Mesothelial cell of epicardium (in vitro differentiated cells): Measurements from ENCODE around the gene UBALD1. TPM values are rescaled to one million over a fixed set of nuclear protein-coding genes. Genes with fewer than 3 reads are reported as not detected.

ENCODE experiments used
- DNase-seq, 2 experiments: peaks; one replicate each; pipeline ENCODE4 v3.0.0; 2021; ENCODE audit warnings: low spot score in 2 of 2; ENCODE audit not compliant: unreplicated experiment in 2 of 2
- H3K27ac Mint-ChIP-seq: 2 replicates; pipeline ENCODE4 v1.8.0; 2021; ENCODE audit warnings: mixed read lengths
- H3K27me3 Mint-ChIP-seq: 2 replicates; pipeline ENCODE4 v1.8.0; 2021; ENCODE audit warnings: low read depth, mixed read lengths
- H3K36me3 Mint-ChIP-seq: 2 replicates; pipeline ENCODE4 v1.8.0; 2021; ENCODE audit warnings: mixed read lengths
- H3K4me1 Mint-ChIP-seq: 2 replicates; pipeline ENCODE4 v1.8.0; 2021; ENCODE audit warnings: mixed read lengths
- H3K4me3 Mint-ChIP-seq: 2 replicates; pipeline ENCODE4 v1.8.0; 2021; ENCODE audit warnings: mild to moderate bottlenecking, moderate library complexity, mixed read lengths
- H3K9me3 Mint-ChIP-seq: 2 replicates; pipeline ENCODE4 v1.8.0; 2021; ENCODE audit warnings: mixed read lengths
- total RNA-seq: library from RNA; stranded (reverse); gene quantifications from 3 replicates; pipeline ENCODE4 v1.2.1, GENCODE V29; 2021
- TF ChIP-seq, protein P1 (sequence below): fragments of 200-600 bp; sonication (generic); IDR thresholded peaks from one replicate; pipeline ENCODE4 v1.5.0; 2021; ENCODE audit warnings: antibody characterized with exemption; ENCODE audit not compliant: unreplicated experiment

Gene UBALD1
- total RNA-seq, 1 donor from 2014 or later: 59.3 TPM

DNA sequence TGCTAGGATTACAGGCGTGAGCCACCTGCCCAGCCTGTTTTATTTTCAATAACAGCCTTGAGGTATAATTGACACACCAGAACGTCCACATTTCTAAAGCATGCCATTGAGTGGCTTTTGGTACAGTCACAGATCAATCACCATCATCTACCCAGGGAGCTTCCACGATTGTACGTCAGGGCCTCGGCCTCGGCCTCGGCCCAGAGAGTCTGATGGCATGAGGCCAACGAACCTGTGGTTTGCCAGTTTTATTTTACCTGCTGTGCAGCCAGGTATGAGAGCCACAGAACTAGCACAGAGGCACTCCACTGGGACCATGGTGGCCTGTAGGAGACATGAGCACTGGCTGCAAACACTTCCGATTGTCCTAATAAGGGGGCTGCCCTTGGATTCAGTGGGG is 8.3 kb downstream of the UBALD1 start:
- Mint-ChIP-seq H3K4me3 (no peak overlapping the region), H3K9me3 (no peaks in the 10 kb centered on the region), H3K27ac (no peak overlapping the region)

DNA sequence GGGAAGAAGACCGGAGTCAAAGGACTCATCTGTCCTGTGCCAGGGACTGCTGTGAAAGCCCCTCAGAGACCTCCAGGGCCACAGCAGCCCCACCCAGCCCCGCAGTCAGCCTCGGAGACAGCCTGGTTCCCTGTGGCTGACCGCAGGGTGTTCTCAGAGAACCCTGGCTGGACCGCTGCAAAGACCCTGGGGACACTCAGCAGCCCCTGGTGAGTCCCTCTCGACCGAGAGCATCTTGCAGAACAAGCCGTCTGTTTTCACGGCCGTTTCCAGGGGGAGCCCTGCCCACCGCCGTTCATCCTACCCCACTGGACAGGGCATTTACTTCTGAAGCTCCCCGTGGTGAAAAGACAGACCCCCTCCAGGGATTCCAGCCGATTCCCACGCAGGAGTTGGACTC is 10.3 kb downstream of the UBALD1 start:
- no peaks in the 10 kb centered on the region for H3K9me3 Mint-ChIP-seq
- H3K27me3 Mint-ChIP-seq: peaks cover under 1% of the 10 kb centered on the region
- H3K4me3 Mint-ChIP-seq: no peak overlapping the region
- TF ChIP-seq, protein P1, sequence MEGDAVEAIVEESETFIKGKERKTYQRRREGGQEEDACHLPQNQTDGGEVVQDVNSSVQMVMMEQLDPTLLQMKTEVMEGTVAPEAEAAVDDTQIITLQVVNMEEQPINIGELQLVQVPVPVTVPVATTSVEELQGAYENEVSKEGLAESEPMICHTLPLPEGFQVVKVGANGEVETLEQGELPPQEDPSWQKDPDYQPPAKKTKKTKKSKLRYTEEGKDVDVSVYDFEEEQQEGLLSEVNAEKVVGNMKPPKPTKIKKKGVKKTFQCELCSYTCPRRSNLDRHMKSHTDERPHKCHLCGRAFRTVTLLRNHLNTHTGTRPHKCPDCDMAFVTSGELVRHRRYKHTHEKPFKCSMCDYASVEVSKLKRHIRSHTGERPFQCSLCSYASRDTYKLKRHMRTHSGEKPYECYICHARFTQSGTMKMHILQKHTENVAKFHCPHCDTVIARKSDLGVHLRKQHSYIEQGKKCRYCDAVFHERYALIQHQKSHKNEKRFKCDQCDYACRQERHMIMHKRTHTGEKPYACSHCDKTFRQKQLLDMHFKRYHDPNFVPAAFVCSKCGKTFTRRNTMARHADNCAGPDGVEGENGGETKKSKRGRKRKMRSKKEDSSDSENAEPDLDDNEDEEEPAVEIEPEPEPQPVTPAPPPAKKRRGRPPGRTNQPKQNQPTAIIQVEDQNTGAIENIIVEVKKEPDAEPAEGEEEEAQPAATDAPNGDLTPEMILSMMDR: no peak
- no peaks in the 10 kb centered on the region for H3K36me3 Mint-ChIP-seq
- DNase-seq: no peak
- H3K27ac Mint-ChIP-seq: no peak overlapping the region
- no peaks in the 10 kb centered on the region for H3K4me1 Mint-ChIP-seq

More for the DNA sequence above, 8.3 kb downstream of the UBALD1 start:
- Mint-ChIP-seq H3K36me3 (no peaks in the 10 kb centered on the region), H3K27me3 (no peaks in the 10 kb centered on the region), H3K4me1 (peaks cover 2% of the 10 kb centered on the region)
- TF ChIP-seq, protein P1: no peak
- DNase-seq: no peak

DNA sequence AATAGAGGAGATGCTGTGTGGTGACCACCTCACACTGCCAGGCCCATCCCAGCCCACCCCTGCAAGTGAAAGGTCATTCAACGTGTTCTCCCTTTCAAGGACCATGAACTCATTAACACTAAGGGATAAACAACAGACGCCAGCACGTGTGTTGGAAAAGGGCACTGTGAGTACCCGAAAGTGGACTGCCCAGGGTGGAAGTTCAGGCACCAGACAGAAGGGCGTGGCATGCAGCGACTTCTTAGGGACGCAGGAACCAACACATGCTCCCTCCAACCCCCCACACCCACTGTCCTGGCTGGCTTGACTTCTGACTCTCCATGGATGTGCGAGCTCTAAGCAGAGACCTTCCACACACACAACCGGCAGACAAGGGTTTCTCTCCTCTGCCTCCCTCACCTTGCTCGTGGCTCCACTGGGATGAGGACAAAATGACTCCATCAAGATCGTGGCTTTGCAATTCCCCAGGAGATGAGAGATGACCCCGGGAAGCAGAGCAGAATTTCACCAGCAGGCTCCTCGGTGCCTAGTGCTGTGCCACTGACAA is 11.0 kb downstream of the UBALD1 start:
- Mint-ChIP-seq H3K36me3 (no peaks in the 10 kb centered on the region), H3K27ac (no peak overlapping the region), H3K4me1 (no peaks in the 10 kb centered on the region), H3K27me3 (peaks cover 5% of the 10 kb centered on the region), H3K4me3 (no peak overlapping the region), H3K9me3 (no peaks in the 10 kb centered on the region)
- TF ChIP-seq, protein P1: no peak
- DNase-seq: no peak

DNA sequence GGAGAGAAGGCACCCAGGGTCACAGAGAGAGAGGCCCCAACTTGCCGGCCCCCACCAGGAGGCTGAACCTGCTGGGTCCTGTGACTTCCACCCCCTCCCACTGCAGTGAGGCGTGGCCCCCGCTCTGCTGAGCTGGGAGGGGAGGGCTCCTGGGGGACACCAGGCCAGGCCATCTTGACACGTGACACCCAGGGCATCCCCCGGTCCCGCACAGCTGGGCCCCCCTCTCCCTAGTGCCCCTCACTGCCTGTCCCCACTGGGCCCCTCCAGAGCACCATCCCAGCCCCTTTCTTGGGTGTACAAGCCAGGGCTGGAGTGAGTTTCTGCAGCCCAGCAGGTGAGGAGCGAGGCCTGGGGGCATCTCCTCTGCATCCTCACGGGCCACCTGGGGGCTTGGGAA is 12.4 kb downstream of the UBALD1 start:
- Mint-ChIP-seq H3K9me3 (no peaks in the 10 kb centered on the region), H3K27ac (no peak overlapping the region), H3K4me1 (no peaks in the 10 kb centered on the region), H3K36me3 (no peaks in the 10 kb centered on the region), H3K4me3 (no peak overlapping the region), H3K27me3 (peaks cover 6% of the 10 kb centered on the region)
- no peak for DNase-seq
- TF ChIP-seq, protein P1: no peak

DNA sequence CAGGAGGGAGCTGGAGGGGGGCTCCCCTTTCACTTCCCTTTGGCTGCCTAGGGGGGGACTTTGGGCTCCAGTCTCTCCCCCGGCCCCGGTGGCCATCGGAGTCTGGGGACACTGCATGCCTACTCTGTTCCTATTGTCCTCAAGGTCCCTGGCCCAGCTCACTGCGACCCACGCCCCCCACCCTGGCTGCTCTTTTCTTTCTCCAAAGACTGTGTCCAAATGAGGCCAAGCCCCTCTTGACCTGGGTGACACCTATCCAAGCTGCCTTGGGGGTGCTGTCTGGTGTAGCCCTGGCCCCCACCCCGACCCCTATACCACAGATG is 12.9 kb downstream of the UBALD1 start:
- TF ChIP-seq, protein P1: no peak
- no peaks in the 10 kb centered on the region for H3K36me3 Mint-ChIP-seq
- DNase-seq: no peak
- H3K4me1 Mint-ChIP-seq: no peaks in the 10 kb centered on the region
- H3K27me3 Mint-ChIP-seq: peaks cover 7% of the 10 kb centered on the region
- H3K4me3 Mint-ChIP-seq: no peak overlapping the region
- no peaks in the 10 kb centered on the region for H3K9me3 Mint-ChIP-seq
- H3K27ac Mint-ChIP-seq: no peak overlapping the region
